Measurements from ENCODE around the gene EIF4A2. TPM values are rescaled to one million over a fixed set of nuclear protein-coding genes. Genes with fewer than 3 reads are reported as not detected.

EIF4A2 gene
- polyA plus RNA-seq, 1 of the 3 experiments (the other 2 are of a cell fraction): 270 TPM

DNA sequence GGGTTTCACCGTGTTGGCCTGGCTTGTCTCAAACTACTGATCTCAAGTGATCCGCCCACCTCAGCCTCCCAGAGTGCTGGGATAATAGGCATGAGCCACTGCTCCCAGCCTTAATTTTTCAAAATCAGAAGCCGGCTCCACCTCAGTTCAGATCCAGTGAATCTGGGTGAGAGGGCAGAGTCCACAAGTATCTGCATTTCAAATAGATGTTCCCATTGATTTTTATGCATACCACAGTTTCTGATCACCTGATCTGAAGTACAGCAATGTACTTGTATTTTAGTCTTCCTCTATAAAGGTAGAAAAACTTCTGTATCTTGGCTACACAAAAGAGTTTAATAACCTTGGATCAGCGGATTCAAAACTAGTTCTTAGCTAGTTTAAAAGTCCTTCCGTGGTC is 4.2 kb upstream of the EIF4A2 start:
- 87% methylated on average over 5 of the region's 5 CpGs for WGBS (ENCODE audit: low lambda C conversion rate)

DNA sequence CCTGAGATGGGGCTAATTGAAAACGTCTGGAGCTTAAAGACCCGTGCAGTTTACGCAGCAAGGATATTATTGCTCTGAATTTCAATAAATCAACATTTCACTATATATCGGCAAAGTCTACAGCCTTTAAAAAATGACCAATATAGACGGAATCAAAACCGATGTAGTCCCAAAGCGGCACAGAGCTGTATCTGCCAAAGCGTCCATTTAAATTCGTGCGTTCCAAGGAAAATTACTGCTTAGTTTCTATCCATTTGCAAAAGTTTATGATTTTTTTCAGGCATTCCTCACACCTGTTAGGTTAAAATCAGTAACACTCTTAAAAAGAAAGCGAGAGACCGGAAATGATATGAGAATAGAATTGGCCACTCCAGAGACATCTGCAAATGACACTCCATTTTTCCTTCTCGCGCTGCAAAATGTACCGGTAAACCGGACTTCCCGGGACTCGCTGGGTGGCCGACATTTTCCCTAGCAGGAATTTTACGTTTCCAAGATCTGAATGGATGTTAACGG is 777 bp upstream of the EIF4A2 start:
- peak overlapping the region; percentile 100 for H3K9ac ChIP-seq
- peak overlapping the region; percentile 94 to 99 for H3K27ac ChIP-seq (ENCODE audit: low read depth in 2 of 2, low read length in 1 of 2)
- whole genome bisulfite sequencing (ENCODE audit: low lambda C conversion rate): 2% methylated on average over 21 of the region's 21 CpGs

More for the DNA sequence above, 4.2 kb upstream of the EIF4A2 start:
- TF ChIP-seq YY1 (IDR thresholded peaks at IDR 0.05; ENCODE audit: low read depth): no peak
- TF ChIP-seq, protein P1, sequence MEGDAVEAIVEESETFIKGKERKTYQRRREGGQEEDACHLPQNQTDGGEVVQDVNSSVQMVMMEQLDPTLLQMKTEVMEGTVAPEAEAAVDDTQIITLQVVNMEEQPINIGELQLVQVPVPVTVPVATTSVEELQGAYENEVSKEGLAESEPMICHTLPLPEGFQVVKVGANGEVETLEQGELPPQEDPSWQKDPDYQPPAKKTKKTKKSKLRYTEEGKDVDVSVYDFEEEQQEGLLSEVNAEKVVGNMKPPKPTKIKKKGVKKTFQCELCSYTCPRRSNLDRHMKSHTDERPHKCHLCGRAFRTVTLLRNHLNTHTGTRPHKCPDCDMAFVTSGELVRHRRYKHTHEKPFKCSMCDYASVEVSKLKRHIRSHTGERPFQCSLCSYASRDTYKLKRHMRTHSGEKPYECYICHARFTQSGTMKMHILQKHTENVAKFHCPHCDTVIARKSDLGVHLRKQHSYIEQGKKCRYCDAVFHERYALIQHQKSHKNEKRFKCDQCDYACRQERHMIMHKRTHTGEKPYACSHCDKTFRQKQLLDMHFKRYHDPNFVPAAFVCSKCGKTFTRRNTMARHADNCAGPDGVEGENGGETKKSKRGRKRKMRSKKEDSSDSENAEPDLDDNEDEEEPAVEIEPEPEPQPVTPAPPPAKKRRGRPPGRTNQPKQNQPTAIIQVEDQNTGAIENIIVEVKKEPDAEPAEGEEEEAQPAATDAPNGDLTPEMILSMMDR (IDR thresholded peaks at IDR 0.05): no peak
- TF ChIP-seq EZH2phosphoT487 (IDR thresholded peaks at IDR 0.05; ENCODE audit: borderline replicate concordance, low read depth): no peak
- TF ChIP-seq MEF2A (IDR thresholded peaks at IDR 0.05; ENCODE audit: borderline replicate concordance, low read depth): no peak
- TF ChIP-seq TAF1 (IDR thresholded peaks at IDR 0.05; ENCODE audit: borderline replicate concordance, low read depth, low read length): no peak
- TF ChIP-seq FOXJ3 (CRISPR knock-in tag; IDR thresholded peaks at IDR 0.05): no peak
- no peak for TF ChIP-seq ELF1 (IDR thresholded peaks at IDR 0.05)
- no peak for TF ChIP-seq NFIC (IDR thresholded peaks at IDR 0.05; ENCODE audit: borderline replicate concordance)
- TF ChIP-seq, protein P2, sequence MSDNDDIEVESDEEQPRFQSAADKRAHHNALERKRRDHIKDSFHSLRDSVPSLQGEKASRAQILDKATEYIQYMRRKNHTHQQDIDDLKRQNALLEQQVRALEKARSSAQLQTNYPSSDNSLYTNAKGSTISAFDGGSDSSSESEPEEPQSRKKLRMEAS (IDR thresholded peaks at IDR 0.05; ENCODE audit: low read depth): no peak
- TF ChIP-seq NRF1 (IDR thresholded peaks at IDR 0.05; ENCODE audit: low read depth, low read length): no peak
- no peak for TF ChIP-seq FOXM1 (IDR thresholded peaks at IDR 0.05; ENCODE audit: low read depth)
- H3K36me3 ChIP-seq (replicated peaks in 1 of 2; ENCODE audit: control insufficient read depth in 1 of 2, insufficient read depth in 2 of 2, low read length in 1 of 2): peaks cover 1 to 2% of the 10 kb centered on the region in 2 experiments
- H4K20me1 ChIP-seq (ENCODE audit: insufficient read depth): peaks cover 5% of the 10 kb centered on the region
- H3K4me3 ChIP-seq (ENCODE audit: low read depth in 2 of 2, low read length in 1 of 2): no peak overlapping the region
- H3K4me1 ChIP-seq (ENCODE audit: control insufficient read depth in 1 of 2, insufficient read depth in 2 of 2, low read depth in 1 of 2, low read length in 1 of 2): peaks cover 0 to 2% of the 10 kb centered on the region in 2 experiments; a peak in 1 of 4 replicates
- no peaks in the 10 kb centered on the region for H3K9me2 ChIP-seq
- no peak overlapping the region for H3K27ac ChIP-seq (ENCODE audit: low read depth in 2 of 2, low read length in 1 of 2)
- no peak overlapping the region for H3K9ac ChIP-seq
- H3K4me2 ChIP-seq: no peak overlapping the region
- H3K9me3 ChIP-seq: no peaks in the 10 kb centered on the region
- ChIA-PET CTCF (interaction anchor here (0.9 to 1.1 kb wide), 2 partner anchors 164 to 165 kb away, joined by 4 to 5 read pairs; no protein-coding TSS in a partner anchor), POLR2A (interaction anchor here (0.7 kb wide), 1 partner anchor 30 kb away, joined by 3 read pairs; no protein-coding TSS in a partner anchor)
- no peaks in the 10 kb centered on the region for H3K27me3 ChIP-seq (ENCODE audit: insufficient read depth)
- H2AFZ ChIP-seq (ENCODE audit: low read depth): no peak overlapping the region
- no peak for DNase-seq
- peaks cover 6% of the 10 kb centered on the region for H3F3A ChIP-seq (replicated peaks; ENCODE audit: insufficient read depth)
- peaks cover 9% of the 10 kb centered on the region for H3K79me2 ChIP-seq (ENCODE audit: insufficient read depth)

More for the DNA sequence above, 777 bp upstream of the EIF4A2 start:
- H2AFZ ChIP-seq (ENCODE audit: low read depth): peak overlapping the region; percentile 95
- H3F3A ChIP-seq (replicated peaks; ENCODE audit: insufficient read depth): peaks cover 40% of the 10 kb centered on the region
- H3K27me3 ChIP-seq (ENCODE audit: insufficient read depth): no peaks in the 10 kb centered on the region
- peaks cover 20 to 22% of the 10 kb centered on the region in 2 experiments; a peak in 3 of 4 replicates for H3K4me1 ChIP-seq (ENCODE audit: control insufficient read depth in 1 of 2, insufficient read depth in 2 of 2, low read depth in 1 of 2, low read length in 1 of 2)
- peaks cover 43% of the 10 kb centered on the region for H3K79me2 ChIP-seq (ENCODE audit: insufficient read depth)
- H4K20me1 ChIP-seq (ENCODE audit: insufficient read depth): peaks cover 39% of the 10 kb centered on the region
- CTCF ChIA-PET: interaction anchor here (1.0 kb wide), 1 partner anchor 165 kb away, joined by 3 read pairs; no protein-coding TSS in a partner anchor
- TF ChIP-seq RFX5 (IDR thresholded peaks at IDR 0.05; ENCODE audit: low read length) (no peak), YY1 (IDR thresholded peaks at IDR 0.05; ENCODE audit: low read depth) (peak; percentile 74; the same call in 1 of the 2 replicates)
- POLR2A ChIA-PET: interaction anchor here (1.0 to 3.7 kb wide), 13 partner anchors 9 to 851 kb away, joined by 3 to 31 read pairs (median 7); partner anchors contain the start of genes AHSG, DNAJB11, RFC4 and TBCCD1
- peak overlapping the region; percentile 81 for H3K4me2 ChIP-seq
- H3K4me3 ChIP-seq (ENCODE audit: low read depth in 2 of 2, low read length in 1 of 2): peak overlapping the region; percentile 98 to 99
- H3K36me3 ChIP-seq (replicated peaks in 1 of 2; ENCODE audit: control insufficient read depth in 1 of 2, insufficient read depth in 2 of 2, low read length in 1 of 2): peaks cover 35 to 36% of the 10 kb centered on the region in 2 experiments
- no peaks in the 10 kb centered on the region for H3K9me2 ChIP-seq
- no peaks in the 10 kb centered on the region for H3K9me3 ChIP-seq
- DNase-seq: peak; percentile 8
